ENCODE measurements around the gene RUSC1. TPM values are rescaled to one million over a fixed set of nuclear protein-coding genes. Genes with fewer than 3 reads are reported as not detected.
"Not testable (repeated sequence)": the region's sequence is repeated elsewhere in the genome, so short reads cannot be mapped to it uniquely, and the experiment has no call there.

The RUSC1 gene
- total RNA-seq, 1 donor from 2014 or later: 67.1 TPM

GRCh38 chr1:155327981-155328380, 7.3 kb downstream of the RUSC1 start:
- peaks cover 22% of the 10 kb centered on the region for H3K36me3 Mint-ChIP-seq (ENCODE audit: low read depth, unreplicated experiment)
- no peak overlapping the region for H3K27ac Mint-ChIP-seq (ENCODE audit: unreplicated experiment)
- no peak for DNase-seq (ENCODE audit: low spot score)
- peaks cover 9% of the 10 kb centered on the region for H3K4me1 Mint-ChIP-seq (ENCODE audit: unreplicated experiment)
- no peak overlapping the region for H3K4me3 Mint-ChIP-seq (ENCODE audit: unreplicated experiment)
- peaks cover 4% of the 10 kb centered on the region for H3K27me3 Mint-ChIP-seq (ENCODE audit: unreplicated experiment)
- no peak for TF ChIP-seq CTCF (IDR thresholded peaks at IDR 0.05; ENCODE audit: unreplicated experiment)
- H3K9me3 Mint-ChIP-seq (ENCODE audit: unreplicated experiment): no peaks in the 10 kb centered on the region

- not testable (repeated sequence) for H3K9me3 Mint-ChIP-seq (ENCODE audit: unreplicated experiment); H3K4me1 Mint-ChIP-seq (ENCODE audit: unreplicated experiment); H3K27me3 Mint-ChIP-seq (ENCODE audit: unreplicated experiment); DNase-seq (ENCODE audit: low spot score); H3K4me3 Mint-ChIP-seq (ENCODE audit: unreplicated experiment); H3K27ac Mint-ChIP-seq (ENCODE audit: unreplicated experiment)
- H3K36me3 Mint-ChIP-seq (ENCODE audit: low read depth, unreplicated experiment): peaks cover 22% of the 10 kb centered on the region
Observed at GRCh38 chr1:155328856-155329255, 8.2 kb downstream of the RUSC1 start.

GRCh38 chr1:155329980-155330598, 9.4 kb downstream of the RUSC1 start:
- Mint-ChIP-seq H3K27me3 (ENCODE audit: unreplicated experiment) (peaks cover 6% of the 10 kb centered on the region), H3K27ac (ENCODE audit: unreplicated experiment) (no peak overlapping the region), H3K4me3 (ENCODE audit: unreplicated experiment) (no peak overlapping the region), H3K9me3 (ENCODE audit: unreplicated experiment) (no peaks in the 10 kb centered on the region), H3K36me3 (ENCODE audit: low read depth, unreplicated experiment) (peaks cover 22% of the 10 kb centered on the region), H3K4me1 (ENCODE audit: unreplicated experiment) (peaks cover 9% of the 10 kb centered on the region)
- no peak for DNase-seq (ENCODE audit: low spot score)
- no peak for TF ChIP-seq CTCF (IDR thresholded peaks at IDR 0.05; ENCODE audit: unreplicated experiment)

DNA sequence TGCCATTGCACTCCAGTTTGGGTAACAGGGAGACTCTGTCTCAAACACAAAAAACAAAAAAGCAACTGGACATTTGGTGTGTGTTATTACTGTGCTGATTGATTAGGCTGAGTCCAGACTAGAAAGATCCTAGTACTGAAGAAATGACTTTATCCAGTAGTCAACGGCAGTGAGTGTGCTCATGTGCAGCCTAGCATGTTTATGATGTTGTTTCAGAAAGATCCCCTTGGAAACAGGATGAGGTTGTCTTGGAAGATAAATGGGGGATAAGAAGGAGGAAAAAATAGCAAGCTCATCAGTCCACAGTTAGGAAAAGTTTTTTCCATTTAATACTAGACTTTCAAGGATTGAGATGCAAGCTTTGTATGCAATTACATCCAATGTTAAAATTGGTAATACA, 14.3 kb downstream of the RUSC1 start:
- H3K27me3 Mint-ChIP-seq (ENCODE audit: unreplicated experiment): peaks cover 2% of the 10 kb centered on the region
- no peak for TF ChIP-seq CTCF (IDR thresholded peaks at IDR 0.05; ENCODE audit: unreplicated experiment)
- peaks cover 27% of the 10 kb centered on the region for H3K36me3 Mint-ChIP-seq (ENCODE audit: low read depth, unreplicated experiment)

GRCh38 chr1:155339515-155340097, 18.9 kb downstream of the RUSC1 start:
- peaks cover 2% of the 10 kb centered on the region for H3K27me3 Mint-ChIP-seq (ENCODE audit: unreplicated experiment)
- H3K4me3 Mint-ChIP-seq (ENCODE audit: unreplicated experiment): no peak overlapping the region
- no peak for TF ChIP-seq CTCF (IDR thresholded peaks at IDR 0.05; ENCODE audit: unreplicated experiment)
- H3K9me3 Mint-ChIP-seq (ENCODE audit: unreplicated experiment): no peaks in the 10 kb centered on the region
- peaks cover 36% of the 10 kb centered on the region for H3K36me3 Mint-ChIP-seq (ENCODE audit: low read depth, unreplicated experiment)
- H3K27ac Mint-ChIP-seq (ENCODE audit: unreplicated experiment): no peak overlapping the region
- DNase-seq (ENCODE audit: low spot score): no peak
- H3K4me1 Mint-ChIP-seq (ENCODE audit: unreplicated experiment): no peaks in the 10 kb centered on the region

More for the DNA sequence above, 14.3 kb downstream of the RUSC1 start:
- H3K9me3 Mint-ChIP-seq (ENCODE audit: unreplicated experiment): no peaks in the 10 kb centered on the region
- DNase-seq (ENCODE audit: low spot score): no peak
- no peak overlapping the region for H3K27ac Mint-ChIP-seq (ENCODE audit: unreplicated experiment)
- H3K4me3 Mint-ChIP-seq (ENCODE audit: unreplicated experiment): no peak overlapping the region
- no peaks in the 10 kb centered on the region for H3K4me1 Mint-ChIP-seq (ENCODE audit: unreplicated experiment)
